Neutrophil (primary cell): Measurements from ENCODE around the gene PTPRB.

Source experiments
- H3K27ac ChIP-seq: fragments of 200-600 bp; sonication (generic); 2 replicates; pipeline ENCODE4 v1.5.1; 2016; ENCODE audit warnings: mild to moderate bottlenecking, moderate library complexity
- H3K27me3 ChIP-seq: fragments of 200-600 bp; sonication (generic); 2 replicates; pipeline ENCODE4 v1.6.0; 2016; ENCODE audit warnings: mild to moderate bottlenecking
- H3K36me3 ChIP-seq: fragments of 200-600 bp; sonication (generic); 2 replicates; pipeline ENCODE4 v1.5.1; 2017
- H3K4me1 ChIP-seq, 2 experiments: fragments of 200-600 bp in 1 of 2; sonication (generic) in 1 of 2; 1 replicate in 1 of 2; 2 replicates in 1 of 2; pipeline versions ENCODE4 v1.5.1 to v1.6.1; 2013 to 2016; ENCODE audit warnings: low read depth in 1 of 2, low read length in 1 of 2, mild to moderate bottlenecking in 1 of 2, moderate library complexity in 1 of 2; ENCODE audit not compliant: control insufficient read depth in 1 of 2, insufficient read depth in 1 of 2
- H3K4me3 ChIP-seq, 2 experiments: fragments of 200-600 bp in 1 of 2; sonication (generic) in 1 of 2; 1 replicate in 1 of 2; 2 replicates in 1 of 2; pipeline ENCODE4 v1.5.1; 2013 to 2016; ENCODE audit warnings: low read depth in 1 of 2, low read length in 1 of 2, mild to moderate bottlenecking in 1 of 2, moderate library complexity in 1 of 2
- H3K9me3 ChIP-seq: fragments of 200-600 bp; sonication (generic); 2 replicates; pipeline ENCODE4 v1.5.1; 2016
- TF ChIP-seq, protein P1 (sequence below): fragments of 200-600 bp; sonication (generic); IDR thresholded peaks from 2 replicates; pipeline ENCODE4 v1.5.1; 2016; ENCODE audit warnings: antibody characterized with exemption

PTPRB gene

DNA sequence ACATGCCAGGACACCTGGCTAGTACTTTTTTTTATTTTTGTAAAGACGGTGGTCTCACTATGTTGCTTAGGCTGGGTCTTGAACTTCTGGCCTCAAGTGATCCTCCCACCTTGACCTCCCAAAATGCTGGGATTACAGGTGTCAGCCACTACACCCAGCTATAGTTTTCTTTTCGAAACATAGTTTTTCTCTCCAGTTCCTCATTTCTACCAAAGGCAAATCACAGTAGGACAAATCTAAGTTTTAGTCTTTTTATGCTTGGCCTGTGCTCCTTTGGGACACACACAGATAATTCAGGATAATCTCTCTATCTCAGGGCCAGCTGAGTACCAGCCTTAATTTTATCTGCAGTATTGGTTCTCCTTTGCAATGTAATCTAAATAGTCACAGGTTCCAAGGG, 170.5 kb downstream of the PTPRB start:
- Histone ChIP-seq H3K27ac (no peak overlapping the region), H3K9me3 (peaks cover 2% of the 10 kb centered on the region), H3K4me1 (no peaks in the 10 kb centered on the region), H3K36me3 (no peaks in the 10 kb centered on the region), H3K4me3 (no peak overlapping the region), H3K27me3 (no peaks in the 10 kb centered on the region)
- TF ChIP-seq, protein P1, sequence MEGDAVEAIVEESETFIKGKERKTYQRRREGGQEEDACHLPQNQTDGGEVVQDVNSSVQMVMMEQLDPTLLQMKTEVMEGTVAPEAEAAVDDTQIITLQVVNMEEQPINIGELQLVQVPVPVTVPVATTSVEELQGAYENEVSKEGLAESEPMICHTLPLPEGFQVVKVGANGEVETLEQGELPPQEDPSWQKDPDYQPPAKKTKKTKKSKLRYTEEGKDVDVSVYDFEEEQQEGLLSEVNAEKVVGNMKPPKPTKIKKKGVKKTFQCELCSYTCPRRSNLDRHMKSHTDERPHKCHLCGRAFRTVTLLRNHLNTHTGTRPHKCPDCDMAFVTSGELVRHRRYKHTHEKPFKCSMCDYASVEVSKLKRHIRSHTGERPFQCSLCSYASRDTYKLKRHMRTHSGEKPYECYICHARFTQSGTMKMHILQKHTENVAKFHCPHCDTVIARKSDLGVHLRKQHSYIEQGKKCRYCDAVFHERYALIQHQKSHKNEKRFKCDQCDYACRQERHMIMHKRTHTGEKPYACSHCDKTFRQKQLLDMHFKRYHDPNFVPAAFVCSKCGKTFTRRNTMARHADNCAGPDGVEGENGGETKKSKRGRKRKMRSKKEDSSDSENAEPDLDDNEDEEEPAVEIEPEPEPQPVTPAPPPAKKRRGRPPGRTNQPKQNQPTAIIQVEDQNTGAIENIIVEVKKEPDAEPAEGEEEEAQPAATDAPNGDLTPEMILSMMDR = no peak
